Measurements from ENCODE around the gene L3MBTL4.
"Not testable (repeated sequence)": the region's sequence is repeated elsewhere in the genome, so short reads cannot be mapped to it uniquely, and the experiment has no call there.

L3MBTL4 gene

DNA sequence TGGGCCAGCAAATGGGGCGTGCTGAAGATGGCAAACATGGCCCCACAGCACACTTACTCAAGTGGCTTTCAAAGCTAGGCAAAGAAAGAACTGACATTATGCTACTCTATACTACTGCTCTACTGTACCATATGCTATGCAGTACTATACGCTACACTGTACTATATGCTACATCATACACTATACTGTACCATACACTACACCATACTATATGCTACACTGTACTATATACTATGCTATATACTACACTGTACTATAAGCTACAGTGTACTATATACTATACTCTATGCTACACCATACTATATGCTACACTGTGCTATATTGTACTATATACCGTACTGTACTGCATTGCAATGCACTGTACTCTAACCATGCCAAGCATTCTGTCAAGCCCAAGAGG is 275.7 kb downstream of the L3MBTL4 start:
- no peak overlapping the region for H3K4ac ChIP-seq (ENCODE audit: low read depth in 1 of 2, low read length in 2 of 2)
- no peak overlapping the region for H3K9ac ChIP-seq (ENCODE audit: low read length)
- H3K14ac ChIP-seq (ENCODE audit: low read length in 2 of 2): no peak overlapping the region
- H3K4me2 ChIP-seq (ENCODE audit: low read length, poor library complexity, severe bottlenecking): no peak overlapping the region
- H3K27me3 ChIP-seq (ENCODE audit: control insufficient read depth in 1 of 2, insufficient read depth in 1 of 2, low read length in 2 of 2): no peaks in the 10 kb centered on the region
- no peak overlapping the region for H2BK15ac ChIP-seq (ENCODE audit: low read depth, poor library complexity, severe bottlenecking)
- 81% methylated on average over 3 of the region's 3 CpGs for WGBS
- no peak overlapping the region for H3K4me3 ChIP-seq (ENCODE audit: insufficient read depth in 1 of 2, low read depth in 1 of 2, low read length in 2 of 2)
- H2BK120ac ChIP-seq (ENCODE audit: low read depth, low read length): no peak overlapping the region
- no peaks in the 10 kb centered on the region for H3K4me1 ChIP-seq (ENCODE audit: control insufficient read depth, insufficient read depth, low read depth, low read length)
- no peak for DNase-seq
- H3K79me1 ChIP-seq (replicated peaks; ENCODE audit: low read length, poor library complexity, severe bottlenecking): no peaks in the 10 kb centered on the region
- H2AFZ ChIP-seq (ENCODE audit: low read depth, low read length): no peak overlapping the region
- no peak overlapping the region for H2BK12ac ChIP-seq (ENCODE audit: low read length in 2 of 2)
- H3K36me3 ChIP-seq (ENCODE audit: control insufficient read depth in 1 of 2, insufficient read depth in 2 of 2, low read depth in 1 of 2, low read length in 2 of 2): no peaks in the 10 kb centered on the region
- no peak overlapping the region for H3K23ac ChIP-seq (ENCODE audit: low read length in 2 of 2)
- H3K27ac ChIP-seq (ENCODE audit: low read length, poor library complexity, severe bottlenecking): no peak overlapping the region
- no peak overlapping the region for H2AK5ac ChIP-seq (ENCODE audit: low read length, severe bottlenecking)
- H2BK5ac ChIP-seq (ENCODE audit: low read depth, low read length, poor library complexity, severe bottlenecking): no peak overlapping the region
- H3K9me3 ChIP-seq (ENCODE audit: control insufficient read depth, low read length): no peaks in the 10 kb centered on the region
- no peak overlapping the region for H3K18ac ChIP-seq (ENCODE audit: low read depth in 1 of 2, low read length in 2 of 2)
- no peak overlapping the region for H4K8ac ChIP-seq (ENCODE audit: low read length)
- no peak overlapping the region for H4K91ac ChIP-seq (ENCODE audit: low read length)

GRCh38 chr18:6135901-6136300 is 278.8 kb downstream of the L3MBTL4 start:
- not testable (repeated sequence) for DNase-seq; H3K4me1 ChIP-seq (ENCODE audit: control insufficient read depth, insufficient read depth, low read depth, low read length); H3K27ac ChIP-seq (ENCODE audit: low read length, poor library complexity, severe bottlenecking); H2BK15ac ChIP-seq (ENCODE audit: low read depth, poor library complexity, severe bottlenecking); H3K79me1 ChIP-seq (replicated peaks; ENCODE audit: low read length, poor library complexity, severe bottlenecking); H4K8ac ChIP-seq (ENCODE audit: low read length); H3K18ac ChIP-seq (ENCODE audit: low read depth in 1 of 2, low read length in 2 of 2); H2BK120ac ChIP-seq (ENCODE audit: low read depth, low read length); H2AK5ac ChIP-seq (ENCODE audit: low read length, severe bottlenecking); H3K23ac ChIP-seq (ENCODE audit: low read length in 2 of 2); H3K4me2 ChIP-seq (ENCODE audit: low read length, poor library complexity, severe bottlenecking); H2BK12ac ChIP-seq (ENCODE audit: low read length in 2 of 2); H3K27me3 ChIP-seq (ENCODE audit: control insufficient read depth in 1 of 2, insufficient read depth in 1 of 2, low read length in 2 of 2); H2AFZ ChIP-seq (ENCODE audit: low read depth, low read length); H3K4me3 ChIP-seq (ENCODE audit: insufficient read depth in 1 of 2, low read depth in 1 of 2, low read length in 2 of 2); H3K4ac ChIP-seq (ENCODE audit: low read depth in 1 of 2, low read length in 2 of 2); H3K9ac ChIP-seq (ENCODE audit: low read length); H2BK5ac ChIP-seq (ENCODE audit: low read depth, low read length, poor library complexity, severe bottlenecking); H4K91ac ChIP-seq (ENCODE audit: low read length); H3K36me3 ChIP-seq (ENCODE audit: control insufficient read depth in 1 of 2, insufficient read depth in 2 of 2, low read depth in 1 of 2, low read length in 2 of 2); H3K9me3 ChIP-seq (ENCODE audit: control insufficient read depth, low read length); H3K14ac ChIP-seq (ENCODE audit: low read length in 2 of 2)
- WGBS: no CpG with 5 or more reads among the region's 1 CpG

DNA sequence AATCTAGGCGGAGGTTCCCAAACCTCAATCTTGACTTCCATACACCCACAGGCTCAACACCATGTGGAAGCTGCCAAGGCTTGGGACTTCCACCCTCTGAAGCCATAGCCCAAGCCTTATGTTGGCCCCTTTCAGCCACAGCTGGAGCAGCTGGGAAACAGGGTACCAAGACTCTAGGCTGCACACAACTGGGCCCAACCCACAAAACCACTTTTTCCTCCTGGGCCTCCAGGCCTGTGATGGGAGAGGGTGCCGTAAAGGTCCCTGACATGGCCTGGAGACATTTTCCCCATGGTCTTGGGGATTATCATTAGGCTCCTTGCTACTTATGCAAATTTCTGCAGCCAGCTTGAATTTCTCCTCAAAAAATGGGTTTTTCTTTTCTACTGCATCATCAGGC is 279.7 kb downstream of the L3MBTL4 start:
- H3K23ac ChIP-seq (ENCODE audit: low read length in 2 of 2); H3K14ac ChIP-seq (ENCODE audit: low read length in 2 of 2); H3K4me2 ChIP-seq (ENCODE audit: low read length, poor library complexity, severe bottlenecking); H3K79me1 ChIP-seq (replicated peaks; ENCODE audit: low read length, poor library complexity, severe bottlenecking); H3K36me3 ChIP-seq (ENCODE audit: control insufficient read depth in 1 of 2, insufficient read depth in 2 of 2, low read depth in 1 of 2, low read length in 2 of 2); H4K8ac ChIP-seq (ENCODE audit: low read length); H2BK120ac ChIP-seq (ENCODE audit: low read depth, low read length); H3K4ac ChIP-seq (ENCODE audit: low read depth in 1 of 2, low read length in 2 of 2); H2BK5ac ChIP-seq (ENCODE audit: low read depth, low read length, poor library complexity, severe bottlenecking); H4K91ac ChIP-seq (ENCODE audit: low read length); H3K4me3 ChIP-seq (ENCODE audit: insufficient read depth in 1 of 2, low read depth in 1 of 2, low read length in 2 of 2); H3K27me3 ChIP-seq (ENCODE audit: control insufficient read depth in 1 of 2, insufficient read depth in 1 of 2, low read length in 2 of 2); H2BK12ac ChIP-seq (ENCODE audit: low read length in 2 of 2); H3K4me1 ChIP-seq (ENCODE audit: control insufficient read depth, insufficient read depth, low read depth, low read length); H2AFZ ChIP-seq (ENCODE audit: low read depth, low read length); H2BK15ac ChIP-seq (ENCODE audit: low read depth, poor library complexity, severe bottlenecking); H3K9ac ChIP-seq (ENCODE audit: low read length); H3K18ac ChIP-seq (ENCODE audit: low read depth in 1 of 2, low read length in 2 of 2); H3K9me3 ChIP-seq (ENCODE audit: control insufficient read depth, low read length); DNase-seq; H3K27ac ChIP-seq (ENCODE audit: low read length, poor library complexity, severe bottlenecking); H2AK5ac ChIP-seq (ENCODE audit: low read length, severe bottlenecking): not testable (repeated sequence)
- 96% methylated on average over 2 of the region's 2 CpGs for WGBS

DNA sequence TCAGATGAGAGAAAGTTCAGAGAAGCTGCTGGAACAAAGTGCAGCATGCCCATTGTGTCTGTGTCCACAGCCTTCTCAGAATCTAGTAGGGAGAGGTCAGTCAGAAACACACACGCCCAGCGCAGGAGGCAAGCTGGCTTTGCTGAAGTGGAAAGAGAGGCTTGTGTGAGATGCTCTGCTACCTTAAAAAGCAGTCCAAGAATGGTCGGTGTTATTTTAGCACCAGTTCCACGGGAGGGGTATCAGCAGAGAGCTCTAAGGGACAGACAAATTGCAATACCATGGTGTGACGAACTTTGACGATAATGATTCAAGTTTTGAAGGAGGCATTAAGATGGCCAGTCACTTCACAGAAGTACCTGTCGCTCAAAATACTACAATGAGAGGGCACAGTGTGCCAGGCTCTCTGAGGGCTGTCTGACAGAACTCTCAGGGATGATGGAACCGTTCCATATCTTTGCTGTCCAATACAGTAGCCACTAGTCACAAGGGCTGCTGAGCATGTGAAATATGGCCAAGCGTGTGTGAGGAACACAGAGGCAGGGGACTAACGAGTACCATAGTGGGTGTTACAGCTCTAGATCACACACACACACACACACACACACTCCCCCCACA is 281.9 kb downstream of the L3MBTL4 start:
- no peaks in the 10 kb centered on the region for H3K4me1 ChIP-seq (ENCODE audit: control insufficient read depth, insufficient read depth, low read depth, low read length)
- no peak for DNase-seq
- H3K9ac ChIP-seq (ENCODE audit: low read length): no peak overlapping the region
- no peak overlapping the region for H2BK15ac ChIP-seq (ENCODE audit: low read depth, poor library complexity, severe bottlenecking)
- no peak overlapping the region for H3K4ac ChIP-seq (ENCODE audit: low read depth in 1 of 2, low read length in 2 of 2)
- H3K9me3 ChIP-seq (ENCODE audit: control insufficient read depth, low read length): no peaks in the 10 kb centered on the region
- H3K14ac ChIP-seq (ENCODE audit: low read length in 2 of 2): no peak overlapping the region
- H3K27me3 ChIP-seq (ENCODE audit: control insufficient read depth in 1 of 2, insufficient read depth in 1 of 2, low read length in 2 of 2): no peaks in the 10 kb centered on the region
- no peak overlapping the region for H2AK5ac ChIP-seq (ENCODE audit: low read length, severe bottlenecking)
- no peak overlapping the region for H3K4me2 ChIP-seq (ENCODE audit: low read length, poor library complexity, severe bottlenecking)
- H4K8ac ChIP-seq (ENCODE audit: low read length): no peak overlapping the region
- H3K23ac ChIP-seq (ENCODE audit: low read length in 2 of 2): no peak overlapping the region
- no peak overlapping the region for H3K18ac ChIP-seq (ENCODE audit: low read depth in 1 of 2, low read length in 2 of 2)
- WGBS: 86% methylated on average over 9 of the region's 10 CpGs
- H3K4me3 ChIP-seq (ENCODE audit: insufficient read depth in 1 of 2, low read depth in 1 of 2, low read length in 2 of 2): no peak overlapping the region
- H2BK120ac ChIP-seq (ENCODE audit: low read depth, low read length): no peak overlapping the region
- no peaks in the 10 kb centered on the region for H3K79me1 ChIP-seq (replicated peaks; ENCODE audit: low read length, poor library complexity, severe bottlenecking)
- H3K27ac ChIP-seq (ENCODE audit: low read length, poor library complexity, severe bottlenecking): no peak overlapping the region
- no peak overlapping the region for H2BK5ac ChIP-seq (ENCODE audit: low read depth, low read length, poor library complexity, severe bottlenecking)
- no peak overlapping the region for H2AFZ ChIP-seq (ENCODE audit: low read depth, low read length)
- no peak overlapping the region for H2BK12ac ChIP-seq (ENCODE audit: low read length in 2 of 2)
- H3K36me3 ChIP-seq (ENCODE audit: control insufficient read depth in 1 of 2, insufficient read depth in 2 of 2, low read depth in 1 of 2, low read length in 2 of 2): no peaks in the 10 kb centered on the region
- no peak overlapping the region for H4K91ac ChIP-seq (ENCODE audit: low read length)
